Caco-2 (cell line): ENCODE measurements around the gene FTHL17. TPM values are rescaled to one million over a fixed set of nuclear protein-coding genes. Genes with fewer than 3 reads are reported as not detected.

ENCODE experiments used
- BruUV-seq: library from RNA; stranded (reverse); fragments of 400-500 nt; replicated peaks from 2 replicates; lab custom pipeline; 2021; lab: Mats Ljungman, UMichigan
- CTCF ChIA-PET: fragments of 300-600 bp; sonication (Branson Sonifier 250); formaldehyde crosslinking; loops from one replicate; lab custom pipeline; 2022; ENCODE audit warnings: antibody characterized with exemption; lab: Charles Lee
- POLR2A ChIA-PET: fragments of 300-600 bp; sonication (Branson Sonifier 250); formaldehyde crosslinking; loops from one replicate; lab custom pipeline; 2022; ENCODE audit warnings: antibody characterized with exemption; lab: Charles Lee
- DNase-seq, 2 experiments: peaks; one replicate each; pipeline versions ENCODE4 v3.0.0 to v3.0.0-alpha.2; 2020 to 2022
- H3K27me3 ChIP-seq: replicated peaks from 2 replicates; pipeline ENCODE4 v1.6.0; 2011; ENCODE audit warnings: low read length; ENCODE audit not compliant: control insufficient read depth, insufficient read depth
- H3K36me3 ChIP-seq: 2 replicates; pipeline ENCODE4 v1.5.1; 2011; ENCODE audit warnings: low read length; ENCODE audit not compliant: control insufficient read depth, insufficient read depth
- H3K4me1 ChIP-seq: fragments of 250-450 bp; sonication (Bioruptor Pico); 2 replicates; pipeline ENCODE4 v1.5.1; 2020; ENCODE audit warnings: mild to moderate bottlenecking
- H3K4me3 ChIP-seq: 2 replicates; pipeline ENCODE4 v1.5.1; 2011; ENCODE audit warnings: low read depth, mild to moderate bottlenecking, control low read depth, low read length
- H3K9me3 ChIP-seq: fragments of 250-450 bp; sonication (Bioruptor Pico); 2 replicates; pipeline ENCODE4 v1.5.1; 2020; ENCODE audit warnings: mild to moderate bottlenecking, moderate library complexity
- H3K27ac Mint-ChIP-seq: one replicate; pipeline ENCODE4 v1.8.0; 2022; ENCODE audit warnings: mixed read lengths; ENCODE audit not compliant: unreplicated experiment
- H3K27me3 Mint-ChIP-seq: one replicate; pipeline ENCODE4 v1.8.0; 2022; ENCODE audit warnings: mixed read lengths; ENCODE audit not compliant: insufficient read depth, unreplicated experiment
- H3K36me3 Mint-ChIP-seq: one replicate; pipeline ENCODE4 v1.8.0; 2022; ENCODE audit warnings: mild to moderate bottlenecking, mixed read lengths; ENCODE audit not compliant: insufficient read depth, unreplicated experiment
- H3K4me1 Mint-ChIP-seq: one replicate; pipeline ENCODE4 v1.8.0; 2022; ENCODE audit warnings: low read depth, mixed read lengths; ENCODE audit not compliant: unreplicated experiment
- H3K4me3 Mint-ChIP-seq: one replicate; pipeline ENCODE4 v1.8.0; 2022; ENCODE audit warnings: mild to moderate bottlenecking, moderate library complexity, mixed read lengths; ENCODE audit not compliant: unreplicated experiment
- H3K9me3 Mint-ChIP-seq: one replicate; pipeline ENCODE4 v1.8.0; 2022; ENCODE audit warnings: mixed read lengths; ENCODE audit not compliant: unreplicated experiment
- intact Hi-C: fragments of 100-400 bp; cut with micrococcal nuclease; formaldehyde crosslinking; loops from one replicate; pipeline ENCODE4 v1.10.0; 2022; ENCODE audit not compliant: unreplicated experiment
- total RNA-seq: library from RNA; stranded (reverse); gene quantifications from 2 replicates; pipeline ENCODE4 v1.2.3, GENCODE V29; 2022
- TF ChIP-seq, protein P1 (sequence below), 2 experiments: fragments of 200-600 bp in 1 of 2; IDR thresholded peaks; 1 replicate in 1 of 2; 2 replicates in 1 of 2; pipeline versions ENCODE4 v1.5.1 to v1.8.0; 2011 to 2022; ENCODE audit warnings: antibody characterized with exemption in 1 of 2, control low read depth in 1 of 2, inconsistent platforms in 1 of 2, low read depth in 1 of 2, low read length in 1 of 2, mild to moderate bottlenecking in 1 of 2, moderate library complexity in 1 of 2; ENCODE audit not compliant: insufficient read depth in 1 of 2, severe bottlenecking in 1 of 2, unreplicated experiment in 1 of 2

The FTHL17 gene
- total RNA-seq, 1 experiment from 2014 or later: not detected

DNA sequence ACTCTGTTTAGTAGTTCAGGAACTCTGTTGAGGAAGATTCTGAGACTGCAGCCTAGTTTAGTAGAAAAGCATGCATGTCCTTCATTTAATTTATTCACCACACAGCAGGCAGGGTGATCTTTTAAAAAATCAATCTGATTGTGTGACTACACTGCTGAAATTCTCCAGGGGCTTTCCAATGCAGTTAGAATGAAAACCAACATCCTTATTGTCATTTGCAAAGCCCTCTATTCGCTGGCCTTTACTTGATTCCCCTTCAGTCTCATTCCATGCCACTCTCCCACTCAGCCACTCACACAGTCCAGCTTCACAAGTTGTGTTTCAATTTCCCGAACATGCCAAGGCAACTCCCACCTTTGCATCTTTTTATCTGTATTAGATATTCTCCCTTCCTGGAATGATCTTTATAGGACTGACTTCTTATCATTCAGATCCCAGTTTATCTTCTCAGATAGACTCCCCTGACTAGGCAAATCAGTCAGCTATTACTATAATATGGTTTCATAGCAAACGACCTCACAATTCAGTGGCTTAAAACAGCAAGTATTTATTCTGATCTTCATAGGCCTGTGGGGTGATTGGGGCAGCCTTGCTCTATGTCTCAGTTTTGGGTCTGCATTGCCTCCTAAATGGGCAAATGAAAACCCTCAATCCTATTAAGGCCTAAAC is 21.3 kb upstream of the FTHL17 start:
- Mint-ChIP-seq H3K27ac (no peak overlapping the region), H3K36me3 (no peaks in the 10 kb centered on the region), H3K9me3 (no peaks in the 10 kb centered on the region), H3K4me3 (no peak overlapping the region), H3K27me3 (no peaks in the 10 kb centered on the region), H3K4me1 (no peaks in the 10 kb centered on the region)
- TF ChIP-seq, protein P1, sequence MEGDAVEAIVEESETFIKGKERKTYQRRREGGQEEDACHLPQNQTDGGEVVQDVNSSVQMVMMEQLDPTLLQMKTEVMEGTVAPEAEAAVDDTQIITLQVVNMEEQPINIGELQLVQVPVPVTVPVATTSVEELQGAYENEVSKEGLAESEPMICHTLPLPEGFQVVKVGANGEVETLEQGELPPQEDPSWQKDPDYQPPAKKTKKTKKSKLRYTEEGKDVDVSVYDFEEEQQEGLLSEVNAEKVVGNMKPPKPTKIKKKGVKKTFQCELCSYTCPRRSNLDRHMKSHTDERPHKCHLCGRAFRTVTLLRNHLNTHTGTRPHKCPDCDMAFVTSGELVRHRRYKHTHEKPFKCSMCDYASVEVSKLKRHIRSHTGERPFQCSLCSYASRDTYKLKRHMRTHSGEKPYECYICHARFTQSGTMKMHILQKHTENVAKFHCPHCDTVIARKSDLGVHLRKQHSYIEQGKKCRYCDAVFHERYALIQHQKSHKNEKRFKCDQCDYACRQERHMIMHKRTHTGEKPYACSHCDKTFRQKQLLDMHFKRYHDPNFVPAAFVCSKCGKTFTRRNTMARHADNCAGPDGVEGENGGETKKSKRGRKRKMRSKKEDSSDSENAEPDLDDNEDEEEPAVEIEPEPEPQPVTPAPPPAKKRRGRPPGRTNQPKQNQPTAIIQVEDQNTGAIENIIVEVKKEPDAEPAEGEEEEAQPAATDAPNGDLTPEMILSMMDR (IDR thresholded peaks at IDR 0.05; ENCODE audit: insufficient read depth in 1 of 2, low read depth in 1 of 2, low read length in 1 of 2, severe bottlenecking in 1 of 2, unreplicated experiment in 1 of 2): no peak
- H3K4me1 ChIP-seq: no peaks in the 10 kb centered on the region
- BruUV-seq: no TSS peak
- no peak for DNase-seq
- no peaks in the 10 kb centered on the region for H3K9me3 ChIP-seq
- ChIA-PET POLR2A (no interaction called here), CTCF (no interaction called here)
- no peak overlapping the region for H3K4me3 ChIP-seq
- no peaks in the 10 kb centered on the region for H3K36me3 ChIP-seq
- intact Hi-C loops: no loop called here
- H3K27me3 ChIP-seq: no peaks in the 10 kb centered on the region

DNA sequence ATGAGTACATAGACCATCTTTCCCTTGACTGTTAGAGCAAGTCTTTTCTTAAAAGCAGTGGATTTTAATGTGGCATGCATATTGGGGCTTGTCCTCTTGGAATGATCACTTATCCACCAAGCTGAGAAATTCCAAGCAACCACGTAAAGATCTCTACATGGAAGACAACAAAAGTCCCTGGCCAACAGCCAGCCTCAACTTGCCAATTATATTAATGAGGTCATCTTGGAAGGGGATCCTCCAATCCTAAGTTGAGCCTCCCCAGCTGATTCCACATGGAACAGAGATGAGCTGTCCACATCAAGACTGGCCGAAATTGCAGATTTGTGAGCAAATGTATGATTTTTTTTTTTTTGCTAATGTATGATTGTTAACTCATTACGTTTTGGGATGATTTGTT is 20.6 kb upstream of the FTHL17 start:
- Histone ChIP-seq H3K9me3 (no peaks in the 10 kb centered on the region), H3K4me1 (no peaks in the 10 kb centered on the region), H3K4me3 (no peak overlapping the region), H3K36me3 (no peaks in the 10 kb centered on the region), H3K27me3 (no peaks in the 10 kb centered on the region)
- no peaks in the 10 kb centered on the region for H3K4me1 Mint-ChIP-seq
- no peaks in the 10 kb centered on the region for H3K9me3 Mint-ChIP-seq
- no peak overlapping the region for H3K27ac Mint-ChIP-seq
- BruUV-seq: no TSS peak
- POLR2A ChIA-PET: no interaction called here
- CTCF ChIA-PET: no interaction called here
- intact Hi-C loops: no loop called here
- no peak overlapping the region for H3K4me3 Mint-ChIP-seq
- TF ChIP-seq, protein P1 (IDR thresholded peaks at IDR 0.05; ENCODE audit: insufficient read depth in 1 of 2, low read depth in 1 of 2, low read length in 1 of 2, severe bottlenecking in 1 of 2, unreplicated experiment in 1 of 2): no peak
- no peaks in the 10 kb centered on the region for H3K27me3 Mint-ChIP-seq
- no peaks in the 10 kb centered on the region for H3K36me3 Mint-ChIP-seq
- no peak for DNase-seq

DNA sequence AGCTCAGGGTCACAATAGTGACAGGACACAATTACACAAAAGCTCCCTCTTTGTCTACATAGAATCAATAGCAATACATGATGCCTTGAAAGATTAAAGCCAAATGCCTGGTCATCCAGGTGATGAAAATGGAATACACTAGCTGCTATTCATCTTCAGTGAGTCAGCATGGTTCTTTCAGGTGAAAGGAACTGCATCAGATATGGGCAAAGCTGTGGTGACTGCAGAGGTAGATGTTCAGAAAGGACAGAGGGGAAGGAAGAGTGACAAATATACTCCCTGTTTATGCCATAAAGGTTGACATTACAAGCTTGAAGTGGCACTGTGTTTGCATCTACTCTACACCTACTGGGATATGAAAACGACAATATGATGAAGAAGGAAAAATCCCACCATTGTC is 20.0 kb upstream of the FTHL17 start:
- TF ChIP-seq, protein P1 (IDR thresholded peaks at IDR 0.05; ENCODE audit: insufficient read depth in 1 of 2, low read depth in 1 of 2, low read length in 1 of 2, severe bottlenecking in 1 of 2, unreplicated experiment in 1 of 2): no peak
- no TSS peak for BruUV-seq
- no peaks in the 10 kb centered on the region for H3K4me1 Mint-ChIP-seq
- ChIA-PET POLR2A (no interaction called here), CTCF (no interaction called here)
- Histone ChIP-seq H3K27me3 (no peaks in the 10 kb centered on the region), H3K36me3 (no peaks in the 10 kb centered on the region), H3K4me1 (no peaks in the 10 kb centered on the region), H3K4me3 (no peak overlapping the region), H3K9me3 (no peaks in the 10 kb centered on the region)
- H3K36me3 Mint-ChIP-seq: no peaks in the 10 kb centered on the region
- no peak overlapping the region for H3K27ac Mint-ChIP-seq
- no peak overlapping the region for H3K4me3 Mint-ChIP-seq
- intact Hi-C loops: no loop called here
- no peaks in the 10 kb centered on the region for H3K27me3 Mint-ChIP-seq
- H3K9me3 Mint-ChIP-seq: no peaks in the 10 kb centered on the region
- no peak for DNase-seq
